Mesenteric fat pad (tissue), 1 donor: ENCODE results near the gene GUCA2B. TPM values are rescaled to one million over a fixed set of nuclear protein-coding genes. Genes with fewer than 3 reads are reported as not detected.

Experiments used
- DNase-seq: peaks from one replicate; pipeline ENCODE4 v3.0.0-alpha.2; 2020; ENCODE audit warnings: low spot score
- total RNA-seq: library from RNA; stranded (reverse); fragmentation: NEBNext Ultra II Directional; extraction: Animal tissue kit (Norgen Biotek cat#: 25700); gene quantifications from one replicate; pipeline ENCODE4 v1.2.1, GENCODE V29; 2021
- donor health status: DM: yes; HTN: yes; CAD: no.

Gene GUCA2B
- total RNA-seq, 1 donor from 2014 or later, result not detected

GRCh38 chr1:42184616-42185015 lies 31.4 kb downstream of the GUCA2B start:
- no peak for DNase-seq

GRCh38 chr1:42186152-42186551 lies 32.9 kb downstream of the GUCA2B start:
- no peak for DNase-seq

- no peak for DNase-seq
Measured at GRCh38 chr1:42189931-42190853, 37.0 kb downstream of the GUCA2B start.

- DNase-seq, result no peak
Measured at GRCh38 chr1:42191319-42191718, 38.1 kb downstream of the GUCA2B start.

GRCh38 chr1:42192106-42192505 lies 38.9 kb downstream of the GUCA2B start:
- DNase-seq, result no peak

- DNase-seq, result no peak
Measured at GRCh38 chr1:42195841-42196240, 42.6 kb downstream of the GUCA2B start.

- DNase-seq, result no peak
Measured at GRCh38 chr1:42198251-42198650, 45.0 kb downstream of the GUCA2B start.

- DNase-seq, result no peak
Measured at GRCh38 chr1:42201986-42202385, 48.8 kb downstream of the GUCA2B start.

Other genes starting within 250 kb of the GUCA2B start
- 19.9 TPM for gene HIVEP3, start 234.5 kb upstream of the GUCA2B start, total RNA-seq
- not detected for gene GUCA2A, start 11.3 kb downstream of the GUCA2B start, total RNA-seq
- 62.1 TPM for gene FOXJ3, start 181.8 kb downstream of the GUCA2B start, total RNA-seq
- 0.39 TPM for gene RIMKLA, start 227.4 kb downstream of the GUCA2B start, total RNA-seq